GM19463 (cell line): ENCODE measurements around the gene P3H3.

ENCODE experiments used
- ATAC-seq: cut with Tn5 transposase; IDR thresholded peaks from one replicate; pipeline ENCODE4 v1.9.1; 2021; ENCODE audit warnings: mild to moderate bottlenecking, moderate library complexity; ENCODE audit not compliant: unreplicated experiment

P3H3 gene

GRCh38 chr12:6796576-6796975, 31.6 kb upstream of the P3H3 start:
- ATAC-seq: no peak

DNA sequence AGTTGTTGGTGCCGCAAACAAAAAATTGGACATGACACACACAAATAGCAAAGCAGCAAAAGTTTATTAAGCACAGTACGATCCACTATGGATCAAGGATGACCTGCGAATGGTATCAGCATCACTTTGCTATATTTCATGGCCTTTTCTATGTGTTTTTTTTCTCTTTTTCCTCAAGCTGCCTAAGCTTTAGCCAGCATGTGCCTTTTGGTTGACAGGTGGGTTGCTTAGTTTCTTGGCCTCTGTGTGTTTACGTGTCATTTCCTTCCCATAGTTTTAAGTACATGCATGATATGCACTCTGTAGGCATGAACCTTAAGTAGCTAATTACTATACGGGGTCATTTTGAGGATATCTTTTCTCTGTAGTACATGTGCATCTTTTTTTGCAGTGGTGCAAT, 29.1 kb upstream of the P3H3 start:
- no peak for ATAC-seq

DNA sequence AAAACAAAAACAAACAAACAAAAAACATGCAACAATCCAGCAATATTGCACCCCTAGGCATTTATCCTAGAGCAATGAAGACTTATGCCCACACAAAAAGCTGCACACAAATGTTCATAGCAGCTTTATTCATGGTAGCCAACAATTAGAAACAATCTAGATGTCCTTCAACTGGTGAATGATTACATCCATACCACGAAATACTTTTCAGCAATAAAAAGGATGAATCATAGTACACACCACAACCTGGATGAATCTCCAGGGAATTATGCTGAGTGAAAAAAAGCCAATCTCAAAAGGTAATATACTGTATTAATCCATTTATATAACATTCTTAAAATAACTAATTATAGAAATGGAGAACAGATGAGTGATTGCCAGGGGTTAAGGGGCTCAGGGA, 21.0 kb upstream of the P3H3 start:
- no peak for ATAC-seq

DNA sequence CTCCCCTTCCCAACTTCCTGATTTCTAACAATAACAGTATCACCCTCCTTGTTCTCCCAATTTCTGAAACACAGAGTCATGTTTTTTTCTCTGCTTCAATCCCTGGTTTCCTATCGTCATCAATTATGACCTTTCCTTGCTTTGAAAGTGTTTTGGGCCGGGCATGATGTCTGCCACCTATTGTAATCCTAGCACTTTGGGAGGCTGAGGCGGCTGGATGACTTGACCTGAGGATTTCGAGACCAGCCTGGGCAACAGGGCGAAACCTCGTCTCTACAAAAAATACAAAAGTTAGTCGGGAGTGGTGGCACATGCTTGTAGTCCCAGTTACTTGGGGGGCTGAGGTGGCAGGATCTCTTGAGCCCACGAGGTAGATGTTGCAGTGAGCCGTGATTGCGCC, 19.2 kb upstream of the P3H3 start:
- ATAC-seq: no peak

DNA sequence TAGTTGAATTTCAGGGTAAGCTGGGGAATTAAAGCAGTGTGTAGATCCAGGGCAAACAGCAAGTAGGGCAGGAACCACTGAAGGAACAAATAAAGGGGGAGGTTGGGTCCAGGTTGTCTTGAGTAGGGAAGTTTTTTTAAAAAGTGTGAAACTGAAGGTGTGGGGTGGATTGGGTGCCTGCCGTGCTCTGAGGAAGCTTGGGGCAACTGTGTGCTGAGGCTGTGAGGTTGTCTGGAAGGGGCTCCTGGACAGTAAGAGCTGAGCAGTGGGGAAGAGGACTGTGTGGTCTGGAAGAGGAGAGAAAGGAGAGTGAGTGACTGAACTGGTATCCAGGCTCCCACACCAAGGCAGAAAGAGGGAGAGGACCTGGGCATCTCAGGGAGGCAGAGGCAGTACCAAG, 17.4 kb upstream of the P3H3 start:
- no peak for ATAC-seq

DNA sequence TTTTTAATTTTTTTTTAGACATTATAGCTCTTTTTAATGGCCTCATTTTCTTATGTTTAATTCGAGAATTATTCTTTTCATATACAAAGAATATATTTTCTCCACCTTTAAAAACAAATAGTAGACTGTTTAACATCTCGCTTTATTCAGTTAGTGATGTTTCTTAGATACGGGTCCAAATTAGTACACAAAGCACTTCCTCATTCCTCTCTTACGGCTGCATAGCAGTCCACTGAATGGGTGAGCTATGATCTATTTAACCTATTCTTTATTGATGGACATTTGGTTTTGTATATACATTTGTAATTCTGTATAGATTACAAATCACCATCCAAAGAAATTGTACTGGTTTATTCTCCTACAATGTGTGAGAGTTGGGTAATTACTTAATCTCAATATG, 14.8 kb upstream of the P3H3 start:
- ATAC-seq: no peak

DNA sequence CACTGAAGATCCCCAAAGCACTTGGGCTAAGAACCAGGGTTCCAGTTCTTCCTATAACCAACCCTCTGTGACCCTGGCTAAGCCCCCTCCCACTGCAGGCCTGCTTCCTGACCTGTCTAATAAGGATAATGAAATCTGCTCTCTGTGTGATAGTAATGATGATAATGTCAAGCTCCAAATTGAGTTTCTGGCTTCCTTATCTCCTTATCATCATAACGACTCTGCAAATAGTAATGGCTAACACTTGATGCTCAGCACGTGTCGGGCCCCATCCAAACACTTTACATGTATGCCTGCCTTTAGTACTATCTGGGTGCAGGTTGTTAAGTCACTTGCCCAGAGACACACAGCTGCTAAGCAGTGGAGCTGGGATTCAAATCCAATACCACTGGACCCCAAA, 11.6 kb upstream of the P3H3 start:
- no peak for ATAC-seq

GRCh38 chr12:6817098-6817497, 11.1 kb upstream of the P3H3 start:
- no peak for ATAC-seq

DNA sequence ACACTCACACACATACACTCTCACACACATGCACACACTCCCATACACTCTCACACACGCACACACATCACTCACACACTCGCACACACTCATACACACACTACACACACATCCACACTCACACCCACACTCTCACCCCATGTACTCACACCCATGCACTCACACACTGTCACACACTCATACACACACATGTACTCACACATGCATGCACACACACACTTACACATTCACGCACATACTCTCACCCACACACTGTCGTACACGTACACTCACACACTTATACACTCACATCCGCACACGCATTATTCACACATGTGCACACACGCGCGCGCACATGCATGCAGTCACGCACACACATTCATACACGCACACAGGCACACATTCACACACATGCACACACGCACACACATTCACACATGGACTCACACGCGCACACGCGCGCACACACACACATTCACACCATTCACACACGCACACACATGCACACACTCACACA, 10.5 kb upstream of the P3H3 start:
- ATAC-seq: no peak

GRCh38 chr12:6818222-6818621, 10.0 kb upstream of the P3H3 start:
- no peak for ATAC-seq

DNA sequence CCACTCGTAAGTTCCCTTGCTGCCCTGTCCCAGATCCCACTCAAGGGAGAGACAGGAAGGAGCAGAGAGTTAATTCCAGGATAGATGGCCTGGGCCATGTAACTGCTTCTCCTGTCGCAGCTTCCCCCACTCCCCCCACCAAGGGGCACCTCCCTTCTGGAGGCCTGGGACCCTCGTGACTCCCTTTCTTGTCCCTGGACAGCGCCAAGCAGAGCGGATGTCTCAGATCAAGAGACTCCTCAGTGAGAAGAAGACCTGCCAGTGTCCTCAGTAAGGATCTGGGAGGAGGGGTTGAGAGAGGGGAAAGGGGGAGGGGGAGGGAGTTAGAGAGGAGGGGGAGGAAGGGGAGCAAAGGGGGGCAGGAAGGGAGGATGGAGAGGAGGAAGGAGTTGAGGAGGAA, 9.6 kb upstream of the P3H3 start:
- ATAC-seq: no peak

- no peak for ATAC-seq
These were observed 8.8 kb upstream of the P3H3 start for GRCh38 chr12:6819106-6820030.

- no peak for ATAC-seq
These were observed 8.0 kb upstream of the P3H3 start for GRCh38 chr12:6820166-6820565.

- ATAC-seq: no peak
These were observed 6.4 kb upstream of the P3H3 start, which contains the start of gene GPR162 for GRCh38 chr12:6821591-6822425. GPR162 (plus strand) TSS chr12:6821821; CDS start chr12:6823899, 2,078 bp downstream.

GRCh38 chr12:6822426-6823135, 5.6 kb upstream of the P3H3 start:
- no peak for ATAC-seq

- no peak for ATAC-seq
These were observed 4.8 kb upstream of the P3H3 start for GRCh38 chr12:6823182-6824084.

DNA sequence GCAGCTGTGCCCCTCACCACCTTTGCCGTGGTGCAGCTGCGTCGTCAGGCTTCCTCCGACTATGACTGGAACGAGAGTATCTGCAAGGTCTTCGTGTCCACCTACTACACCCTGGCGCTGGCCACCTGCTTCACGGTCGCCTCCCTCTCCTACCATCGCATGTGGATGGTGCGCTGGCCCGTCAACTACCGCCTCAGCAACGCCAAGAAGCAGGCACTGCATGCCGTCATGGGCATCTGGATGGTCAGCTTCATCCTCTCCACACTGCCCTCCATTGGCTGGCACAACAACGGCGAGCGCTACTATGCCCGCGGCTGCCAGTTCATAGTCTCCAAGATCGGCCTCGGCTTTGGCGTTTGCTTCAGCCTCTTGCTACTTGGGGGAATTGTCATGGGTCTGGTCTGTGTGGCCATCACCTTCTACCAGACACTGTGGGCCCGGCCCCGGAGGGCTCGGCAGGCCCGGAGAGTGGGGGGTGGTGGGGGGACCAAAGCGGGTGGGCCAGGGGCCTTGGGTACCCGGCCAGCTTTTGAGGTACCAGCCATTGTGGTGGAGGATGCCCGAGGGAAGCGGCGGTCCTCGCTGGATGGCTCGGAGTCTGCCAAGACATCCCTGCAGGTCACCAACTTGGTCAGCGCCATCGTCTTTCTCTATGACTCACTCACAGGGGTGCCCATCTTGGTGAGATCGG, 4.0 kb upstream of the P3H3 start:
- ATAC-seq: no peak

- ATAC-seq: no peak
These were observed 3.3 kb upstream of the P3H3 start for GRCh38 chr12:6824901-6825381.

DNA sequence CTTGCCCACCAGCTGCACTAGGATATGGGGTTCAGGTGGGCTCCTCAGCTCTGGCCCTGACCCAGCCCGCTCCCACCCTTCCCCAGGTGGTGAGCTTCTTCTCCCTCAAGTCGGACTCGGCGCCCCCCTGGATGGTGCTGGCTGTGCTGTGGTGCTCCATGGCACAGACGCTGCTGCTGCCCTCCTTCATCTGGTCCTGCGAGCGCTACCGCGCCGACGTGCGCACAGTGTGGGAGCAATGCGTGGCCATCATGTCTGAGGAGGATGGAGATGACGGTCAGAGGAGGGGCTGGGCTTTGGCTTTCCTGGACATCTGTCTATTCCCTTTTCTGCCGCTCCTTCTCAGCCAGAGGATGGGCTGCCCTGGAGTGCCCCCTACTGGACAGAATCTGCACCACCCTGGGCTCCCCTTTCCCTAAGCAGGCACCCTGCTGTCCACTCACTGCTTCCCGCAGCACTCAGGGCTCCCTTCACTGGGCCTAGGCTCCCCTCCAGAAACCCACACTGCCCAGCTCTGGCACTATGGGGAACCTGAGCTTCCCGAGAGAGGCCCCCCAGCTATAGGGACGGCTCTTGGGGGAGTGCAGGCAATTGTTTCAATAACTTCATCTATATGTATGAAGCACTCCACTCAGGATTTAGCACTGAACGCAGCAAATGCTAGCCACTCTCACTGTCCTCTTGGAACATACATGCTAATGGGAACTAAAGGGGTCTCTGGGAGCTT, 2.6 kb upstream of the P3H3 start:
- no peak for ATAC-seq
